IMR-90 (cell line): ENCODE measurements around the gene LRRC2.

Experiments
- CEBPB ChIP-seq: IDR thresholded peaks from 2 replicates; pipeline ENCODE4 v1.6.1; 2012; ENCODE audit warnings: low read depth, low read length, improper control_type of control experiment
- CHD1 ChIP-seq: IDR thresholded peaks from 2 replicates; pipeline ENCODE4 v1.6.1; 2012; ENCODE audit warnings: low read depth, low read length, improper control_type of control experiment
- CTCF ChIP-seq: conservative IDR thresholded peaks from 2 replicates; pipeline ENCODE4 v1.5.1; 2012; ENCODE audit warnings: mild to moderate bottlenecking, low read depth, low read length, improper control_type of control experiment
- FOS ChIP-seq: fragments of 150-350 bp; IDR thresholded peaks from 2 replicates; pipeline ENCODE4 v1.6.1; 2016; ENCODE audit warnings: low read depth, low read length
- MAFK ChIP-seq: IDR thresholded peaks from 2 replicates; pipeline ENCODE4 v1.6.1; 2012; ENCODE audit warnings: low read depth, low read length, improper control_type of control experiment
- POLR2A ChIP-seq: IDR thresholded peaks from 2 replicates; pipeline ENCODE4 v1.6.1; 2012; ENCODE audit warnings: mild to moderate bottlenecking, low read depth, low read length
- RAD21 ChIP-seq: IDR thresholded peaks from 2 replicates; pipeline ENCODE4 v1.6.1; 2012; ENCODE audit warnings: low read length, improper control_type of control experiment
- RCOR1 ChIP-seq: IDR thresholded peaks from 2 replicates; pipeline ENCODE4 v1.6.1; 2012; ENCODE audit warnings: mild to moderate bottlenecking, low read length, improper control_type of control experiment; ENCODE audit not compliant: insufficient replicate concordance
- RFX5 ChIP-seq: IDR thresholded peaks from 2 replicates; pipeline ENCODE4 v1.8.0; 2012; ENCODE audit warnings: low read depth, mild to moderate bottlenecking, low read length, moderate library complexity

- TF ChIP-seq RAD21 = peak; percentile 66
- TF ChIP-seq MAFK = no peak
- peak; percentile 55 for TF ChIP-seq CTCF
- no peak for TF ChIP-seq RFX5
- no peak for TF ChIP-seq POLR2A
- TF ChIP-seq FOS = no peak
- TF ChIP-seq CEBPB = no peak
- no peak for TF ChIP-seq RCOR1
- no peak for TF ChIP-seq CHD1
Observed at GRCh38 chr3:46558184-46559043, 7.7 kb downstream of the LRRC2 start.
